ENCODE results near the gene GNPTG.
A peak's percentile ranks its signal among the peaks of the same experiment; 100 is the strongest.
"Not testable (repeated sequence)": the region's sequence is repeated elsewhere in the genome, so short reads cannot be mapped to it uniquely, and the experiment has no call there.

The GNPTG gene

GRCh38 chr16:1320097-1320496 lies 31.6 kb upstream of the GNPTG start:
- no peak for DNase-seq

- no peak for DNase-seq
These were observed 31.0 kb upstream of the GNPTG start for GRCh38 chr16:1320658-1321240.

- DNase-seq: no peak
These were observed 29.3 kb upstream of the GNPTG start for GRCh38 chr16:1322407-1322806.

GRCh38 chr16:1323296-1324239 lies 28.2 kb upstream of the GNPTG start:
- no peak for DNase-seq

GRCh38 chr16:1324286-1324826 lies 27.4 kb upstream of the GNPTG start:
- no peak for DNase-seq

GRCh38 chr16:1325261-1325660 lies 26.5 kb upstream of the GNPTG start:
- no peak for DNase-seq

GRCh38 chr16:1325673-1326371 lies 25.9 kb upstream of the GNPTG start:
- no peak for DNase-seq

- no peak for DNase-seq
These were observed 25.3 kb upstream of the GNPTG start for GRCh38 chr16:1326391-1326790.

GRCh38 chr16:1326946-1327618 lies 24.6 kb upstream of the GNPTG start:
- no peak for DNase-seq

- DNase-seq: no peak
These were observed 24.1 kb upstream of the GNPTG start for GRCh38 chr16:1327619-1327947.

GRCh38 chr16:1328136-1328535 lies 23.6 kb upstream of the GNPTG start:
- DNase-seq: not testable (repeated sequence)

GRCh38 chr16:1328961-1329360 lies 22.8 kb upstream of the GNPTG start:
- not testable (repeated sequence) for DNase-seq

GRCh38 chr16:1330260-1330914 lies 21.3 kb upstream of the GNPTG start:
- DNase-seq: no peak

GRCh38 chr16:1330931-1331711 lies 20.6 kb upstream of the GNPTG start:
- no peak for DNase-seq

- peak; percentile 72 to 91 for DNase-seq
These were observed 19.8 kb upstream of the GNPTG start for GRCh38 chr16:1331712-1332617.

- DNase-seq: no peak
These were observed 19.0 kb upstream of the GNPTG start for GRCh38 chr16:1332618-1333148.

GRCh38 chr16:1333149-1333812 lies 18.4 kb upstream of the GNPTG start, which contains the start of gene BAIAP3:
TSS of gene BAIAP3 (plus strand) at chr16:1333645. CDS start at chr16:1338550, 4,905 bp downstream.
- peak; percentile 54 to 59 for DNase-seq

GRCh38 chr16:1333854-1334700 lies 17.7 kb upstream of the GNPTG start:
- DNase-seq: no peak

Data from CD4-positive, alpha-beta T cell treated with Interleukin-1 beta for 1 hour (primary cell).